ENCODE measurements around the gene PUS1.

Gene PUS1

GRCh38 chr12:131911851-131912477 lies 17.1 kb upstream of the PUS1 start:
- Histone ChIP-seq H3K27me3 (ENCODE audit: control insufficient read depth, low read length) (no peaks in the 10 kb centered on the region), H3K4me1 (ENCODE audit: control insufficient read depth, low read length) (no peaks in the 10 kb centered on the region), H3F3A (ENCODE audit: control insufficient read depth, insufficient read depth) (no peaks in the 10 kb centered on the region), H3K4me2 (ENCODE audit: low read length) (no peak overlapping the region), H3K9me3 (ENCODE audit: control insufficient read depth, insufficient read depth, low read length) (no peaks in the 10 kb centered on the region), H3K79me2 (ENCODE audit: control insufficient read depth, low read length) (no peaks in the 10 kb centered on the region), H3K9me2 (replicated peaks; ENCODE audit: control insufficient read depth, low read length) (no peaks in the 10 kb centered on the region), H3K4me3 (ENCODE audit: low read length) (no peak overlapping the region), H3K36me3 (ENCODE audit: control insufficient read depth, low read length) (no peaks in the 10 kb centered on the region), H4K20me1 (ENCODE audit: control insufficient read depth, insufficient read depth, low read depth, low read length) (no peaks in the 10 kb centered on the region), H3K27ac (ENCODE audit: low read depth, low read length) (no peak overlapping the region)
- TF ChIP-seq EZH2phosphoT487 (IDR thresholded peaks at IDR 0.05; ENCODE audit: borderline replicate concordance, low read length) (no peak), CTCF (IDR thresholded peaks at IDR 0.05; ENCODE audit: low read depth, low read length, poor library complexity, severe bottlenecking) (no peak)

- TF ChIP-seq EZH2phosphoT487 (IDR thresholded peaks at IDR 0.05; ENCODE audit: borderline replicate concordance, low read length) (no peak), CTCF (IDR thresholded peaks at IDR 0.05; ENCODE audit: low read depth, low read length, poor library complexity, severe bottlenecking) (no peak)
- H3K27ac ChIP-seq (ENCODE audit: low read depth, low read length), result no peak overlapping the region
- H3K9me3 ChIP-seq (ENCODE audit: control insufficient read depth, insufficient read depth, low read length), result no peaks in the 10 kb centered on the region
- no peaks in the 10 kb centered on the region for H3K36me3 ChIP-seq (ENCODE audit: control insufficient read depth, low read length)
- no peaks in the 10 kb centered on the region for H3K27me3 ChIP-seq (ENCODE audit: control insufficient read depth, low read length)
- H3K4me2 ChIP-seq (ENCODE audit: low read length), result no peak overlapping the region
- no peak overlapping the region for H3K4me3 ChIP-seq (ENCODE audit: low read length)
- no peaks in the 10 kb centered on the region for H3K79me2 ChIP-seq (ENCODE audit: control insufficient read depth, low read length)
- H4K20me1 ChIP-seq (ENCODE audit: control insufficient read depth, insufficient read depth, low read depth, low read length), result no peaks in the 10 kb centered on the region
- H3K4me1 ChIP-seq (ENCODE audit: control insufficient read depth, low read length), result no peaks in the 10 kb centered on the region
- H3F3A ChIP-seq (ENCODE audit: control insufficient read depth, insufficient read depth), result no peaks in the 10 kb centered on the region
- no peaks in the 10 kb centered on the region for H3K9me2 ChIP-seq (replicated peaks; ENCODE audit: control insufficient read depth, low read length)
Measured at GRCh38 chr12:131912518-131913274, 16.4 kb upstream of the PUS1 start.

- Histone ChIP-seq H3K27ac (ENCODE audit: low read depth, low read length) (no peak overlapping the region), H3K79me2 (ENCODE audit: control insufficient read depth, low read length) (no peaks in the 10 kb centered on the region), H3K36me3 (ENCODE audit: control insufficient read depth, low read length) (no peaks in the 10 kb centered on the region), H3K27me3 (ENCODE audit: control insufficient read depth, low read length) (no peaks in the 10 kb centered on the region), H4K20me1 (ENCODE audit: control insufficient read depth, insufficient read depth, low read depth, low read length) (no peaks in the 10 kb centered on the region), H3F3A (ENCODE audit: control insufficient read depth, insufficient read depth) (no peaks in the 10 kb centered on the region), H3K9me3 (ENCODE audit: control insufficient read depth, insufficient read depth, low read length) (no peaks in the 10 kb centered on the region), H3K9me2 (replicated peaks; ENCODE audit: control insufficient read depth, low read length) (no peaks in the 10 kb centered on the region), H3K4me1 (ENCODE audit: control insufficient read depth, low read length) (no peaks in the 10 kb centered on the region), H3K4me2 (ENCODE audit: low read length) (no peak overlapping the region), H3K4me3 (ENCODE audit: low read length) (no peak overlapping the region)
- no peak for TF ChIP-seq EZH2phosphoT487 (IDR thresholded peaks at IDR 0.05; ENCODE audit: borderline replicate concordance, low read length)
Measured at GRCh38 chr12:131913666-131914065, 15.4 kb upstream of the PUS1 start.

- Histone ChIP-seq H4K20me1 (ENCODE audit: control insufficient read depth, insufficient read depth, low read depth, low read length) (no peaks in the 10 kb centered on the region), H3F3A (ENCODE audit: control insufficient read depth, insufficient read depth) (no peaks in the 10 kb centered on the region), H3K4me3 (ENCODE audit: low read length) (no peak overlapping the region), H3K4me2 (ENCODE audit: low read length) (no peak overlapping the region), H3K9me2 (replicated peaks; ENCODE audit: control insufficient read depth, low read length) (no peaks in the 10 kb centered on the region), H3K27me3 (ENCODE audit: control insufficient read depth, low read length) (no peaks in the 10 kb centered on the region), H3K27ac (ENCODE audit: low read depth, low read length) (no peak overlapping the region), H3K4me1 (ENCODE audit: control insufficient read depth, low read length) (no peaks in the 10 kb centered on the region), H3K9me3 (ENCODE audit: control insufficient read depth, insufficient read depth, low read length) (no peaks in the 10 kb centered on the region), H3K36me3 (ENCODE audit: control insufficient read depth, low read length) (no peaks in the 10 kb centered on the region), H3K79me2 (ENCODE audit: control insufficient read depth, low read length) (no peaks in the 10 kb centered on the region)
- TF ChIP-seq EZH2phosphoT487 (IDR thresholded peaks at IDR 0.05; ENCODE audit: borderline replicate concordance, low read length) (no peak), CTCF (IDR thresholded peaks at IDR 0.05; ENCODE audit: low read depth, low read length, poor library complexity, severe bottlenecking) (no peak)
Measured at GRCh38 chr12:131914179-131914702, 14.8 kb upstream of the PUS1 start.

Measured in DOHH2 (cell line).